ENCODE measurements around the gene ARNT2. TPM values are rescaled to one million over a fixed set of nuclear protein-coding genes. Genes with fewer than 3 reads are reported as not detected.

ARNT2 gene
- polyA plus RNA-seq, 2 of the 4 experiments (the other 2 are of a cell fraction) = 8.9 to 17.0 TPM

DNA sequence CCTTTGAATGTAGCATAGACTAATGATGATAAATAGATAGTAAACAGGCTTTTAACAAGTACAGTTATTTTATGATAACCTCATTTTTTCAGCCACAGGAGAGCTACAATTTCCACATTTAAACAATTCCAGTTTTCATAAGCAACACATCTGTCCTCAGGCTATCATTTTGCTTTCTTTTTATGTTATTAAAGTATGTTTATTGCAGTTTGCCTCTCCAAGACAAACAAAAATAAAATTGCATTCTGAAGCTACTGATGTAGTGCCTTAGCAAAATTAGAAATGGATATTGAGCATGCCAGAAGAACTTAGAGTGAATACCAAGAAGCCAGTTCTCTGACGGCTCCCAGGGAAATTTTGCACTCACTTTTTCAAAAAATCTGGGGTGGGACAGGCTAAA lies 150.4 kb downstream of the ARNT2 start (continued):
- TF ChIP-seq, protein P1, sequence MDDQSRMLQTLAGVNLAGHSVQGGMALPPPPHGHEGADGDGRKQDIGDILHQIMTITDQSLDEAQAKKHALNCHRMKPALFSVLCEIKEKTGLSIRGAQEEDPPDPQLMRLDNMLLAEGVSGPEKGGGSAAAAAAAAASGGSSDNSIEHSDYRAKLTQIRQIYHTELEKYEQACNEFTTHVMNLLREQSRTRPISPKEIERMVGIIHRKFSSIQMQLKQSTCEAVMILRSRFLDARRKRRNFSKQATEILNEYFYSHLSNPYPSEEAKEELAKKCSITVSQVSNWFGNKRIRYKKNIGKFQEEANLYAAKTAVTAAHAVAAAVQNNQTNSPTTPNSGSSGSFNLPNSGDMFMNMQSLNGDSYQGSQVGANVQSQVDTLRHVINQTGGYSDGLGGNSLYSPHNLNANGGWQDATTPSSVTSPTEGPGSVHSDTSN (IDR thresholded peaks at IDR 0.05) = no peak
- TF ChIP-seq HOXA7 (CRISPR knock-in tag; IDR thresholded peaks at IDR 0.05) = no peak
- no peak for TF ChIP-seq EHMT2 (IDR thresholded peaks at IDR 0.05; ENCODE audit: low read depth)

DNA sequence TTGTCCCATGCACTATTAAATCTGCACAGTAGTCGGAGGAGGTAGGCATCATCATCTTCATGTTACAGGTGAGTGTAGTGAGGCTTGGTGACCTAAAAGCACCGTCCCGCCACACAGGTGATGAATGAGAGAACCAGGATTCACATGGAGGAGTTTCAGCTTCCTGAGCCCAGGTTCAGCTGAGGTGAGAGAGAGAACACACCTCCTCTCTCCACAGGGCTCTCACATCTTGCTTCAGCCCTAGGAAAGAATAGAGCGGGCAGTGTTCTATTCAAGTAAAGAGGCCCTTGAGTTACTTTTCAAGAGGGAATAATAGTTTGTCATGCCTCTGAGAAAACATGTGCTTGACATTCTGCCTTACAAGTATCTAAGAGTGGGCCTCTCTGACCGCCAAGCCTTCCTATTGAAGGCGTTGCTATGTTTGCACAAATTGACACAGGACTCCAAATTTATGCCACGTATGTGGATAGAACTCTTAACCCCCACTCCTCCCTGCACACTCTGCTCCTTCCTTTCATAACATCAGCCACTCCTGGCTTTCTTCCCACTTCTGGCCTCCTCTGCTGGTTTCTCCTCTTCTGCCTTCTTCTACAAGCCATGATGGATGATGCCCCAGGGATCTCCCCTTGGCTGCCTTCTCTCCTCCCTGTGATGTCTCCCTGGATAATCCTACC lies 152.6 kb downstream of the ARNT2 start:
- no peak overlapping the region for H3K4me3 ChIP-seq
- TF ChIP-seq CHD4 (IDR thresholded peaks at IDR 0.05; ENCODE audit: borderline replicate concordance) (no peak), RNF2 (IDR thresholded peaks at IDR 0.05; ENCODE audit: borderline replicate concordance, low read depth) (no peak), MYC (IDR thresholded peaks at IDR 0.05; ENCODE audit: borderline replicate concordance, low read length) (no peak), CBX2 (IDR thresholded peaks at IDR 0.05; ENCODE audit: borderline replicate concordance, low read depth) (no peak), ESRRA (IDR thresholded peaks at IDR 0.05; ENCODE audit: borderline replicate concordance, low read length) (no peak), POLR2AphosphoS2 (conservative IDR thresholded peaks at IDR 0.05; ENCODE audit: low read length) (no peak), CBX8 (IDR thresholded peaks at IDR 0.05) (no peak), BHLHE40 (IDR thresholded peaks at IDR 0.05; ENCODE audit: low read depth, low read length) (no peak), TP53 (CRISPR knock-in tag; IDR thresholded peaks at IDR 0.05) (no peak)
- TF ChIP-seq, protein P2, sequence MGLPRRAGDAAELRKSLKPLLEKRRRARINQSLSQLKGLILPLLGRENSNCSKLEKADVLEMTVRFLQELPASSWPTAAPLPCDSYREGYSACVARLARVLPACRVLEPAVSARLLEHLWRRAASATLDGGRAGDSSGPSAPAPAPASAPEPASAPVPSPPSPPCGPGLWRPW (IDR thresholded peaks at IDR 0.05) = no peak
- FAIRE-seq (no peak), DNase-seq (ENCODE audit: low read depth in 1 of 2, low spot score in 1 of 2) (no peak), ATAC-seq (no peak)
- WGBS (ENCODE audit: missing lambda C conversion rate) = 90% methylated on average over 7 of the region's 7 CpGs
- no peak overlapping the region for H3K4me2 ChIP-seq
- H3K27ac ChIP-seq = no peak overlapping the region
- ChIA-PET CTCF (no interaction called here), POLR2A (no interaction called here)
- no peaks in the 10 kb centered on the region for H3K9me3 ChIP-seq
- no peaks in the 10 kb centered on the region for H3K4me1 ChIP-seq

DNA sequence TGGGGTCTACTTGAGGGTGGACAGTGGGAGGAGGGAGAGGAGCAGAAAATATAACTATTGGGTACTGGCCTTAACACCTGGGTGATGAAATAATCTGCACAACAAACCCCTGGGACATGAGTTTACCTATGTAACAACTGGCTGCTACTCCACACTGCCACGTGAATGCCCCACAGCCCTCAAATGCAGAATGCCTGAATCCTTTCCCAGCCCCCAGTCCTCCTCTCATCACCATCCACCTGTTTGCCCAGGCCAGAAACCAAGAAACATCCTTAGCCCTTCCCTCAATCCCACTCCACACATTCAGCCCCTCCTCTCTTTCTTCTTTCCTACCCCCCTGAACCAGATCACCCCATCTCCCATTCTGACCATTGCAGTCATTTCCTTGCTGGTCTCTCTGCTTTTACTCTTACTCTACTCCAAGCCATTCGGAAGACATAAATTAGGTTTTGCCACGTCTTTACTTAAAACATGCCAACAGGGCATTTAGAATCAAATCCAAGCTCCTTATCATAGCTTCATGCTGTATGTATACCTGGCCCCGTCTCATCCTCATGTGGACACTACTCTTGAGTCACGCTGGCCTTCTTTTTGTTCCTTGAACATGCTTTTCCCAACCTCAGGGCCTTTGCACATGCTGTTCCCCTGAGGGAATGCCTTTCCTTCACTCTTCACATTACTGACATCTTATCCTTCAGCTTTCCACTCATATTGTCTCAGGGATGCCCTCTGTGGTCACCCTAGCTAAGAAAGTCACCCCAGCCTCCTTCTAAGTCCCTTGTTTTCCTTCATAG lies 153.5 kb downstream of the ARNT2 start:
- no peaks in the 10 kb centered on the region for H3K9me3 ChIP-seq
- H3K4me3 ChIP-seq = no peak overlapping the region
- no peak overlapping the region for H3K27ac ChIP-seq
- ATAC-seq (no peak), FAIRE-seq (no peak), DNase-seq (ENCODE audit: low read depth in 1 of 2, low spot score in 1 of 2) (no peak)
- ChIA-PET CTCF (interaction anchor here (0.9 to 3.5 kb wide), 4 partner anchors 10 to 222 kb away, joined by 5 to 18 read pairs (median 11); partner anchors contain the start of gene CEMIP), POLR2A (no interaction called here)
- TF ChIP-seq KDM1A (IDR thresholded peaks at IDR 0.05; ENCODE audit: low read depth) (no peak), USF2 (IDR thresholded peaks at IDR 0.05) (no peak), FOXS1 (CRISPR knock-in tag; IDR thresholded peaks at IDR 0.05) (no peak), ATOH8 (CRISPR knock-in tag; IDR thresholded peaks at IDR 0.05; ENCODE audit: low read depth) (no peak), BHLHE40 (IDR thresholded peaks at IDR 0.05; ENCODE audit: low read depth, low read length) (no peak), SREBF2 (IDR thresholded peaks at IDR 0.05) (no peak), NR3C1 (IDR thresholded peaks at IDR 0.05) (no peak), FOSB (CRISPR knock-in tag; IDR thresholded peaks at IDR 0.05) (no peak), CHD2 (IDR thresholded peaks at IDR 0.05; ENCODE audit: low read length, partially characterized antibody) (no peak), POLR2A (IDR thresholded peaks at IDR 0.05; ENCODE audit: low read length) (no peak), CHD4 (IDR thresholded peaks at IDR 0.05; ENCODE audit: borderline replicate concordance) (no peak), ELK1 (IDR thresholded peaks at IDR 0.05; ENCODE audit: low read depth, low read length) (no peak), MAZ (IDR thresholded peaks at IDR 0.05; ENCODE audit: borderline replicate concordance, low read depth, low read length) (no peak), TP53 (CRISPR knock-in tag; IDR thresholded peaks at IDR 0.05) (no peak), JUNB (IDR thresholded peaks at IDR 0.05) (no peak), CBX8 (IDR thresholded peaks at IDR 0.05) (no peak)
- TF ChIP-seq, protein P1 (IDR thresholded peaks at IDR 0.05) = no peak
- no peak overlapping the region for H3K4me2 ChIP-seq
- WGBS (ENCODE audit: missing lambda C conversion rate) = 90% methylated on average over 5 of the region's 5 CpGs
- H3K4me1 ChIP-seq = no peaks in the 10 kb centered on the region

Data from A549 (cell line).